Measurements from ENCODE around the gene LYL1.

Gene LYL1

DNA sequence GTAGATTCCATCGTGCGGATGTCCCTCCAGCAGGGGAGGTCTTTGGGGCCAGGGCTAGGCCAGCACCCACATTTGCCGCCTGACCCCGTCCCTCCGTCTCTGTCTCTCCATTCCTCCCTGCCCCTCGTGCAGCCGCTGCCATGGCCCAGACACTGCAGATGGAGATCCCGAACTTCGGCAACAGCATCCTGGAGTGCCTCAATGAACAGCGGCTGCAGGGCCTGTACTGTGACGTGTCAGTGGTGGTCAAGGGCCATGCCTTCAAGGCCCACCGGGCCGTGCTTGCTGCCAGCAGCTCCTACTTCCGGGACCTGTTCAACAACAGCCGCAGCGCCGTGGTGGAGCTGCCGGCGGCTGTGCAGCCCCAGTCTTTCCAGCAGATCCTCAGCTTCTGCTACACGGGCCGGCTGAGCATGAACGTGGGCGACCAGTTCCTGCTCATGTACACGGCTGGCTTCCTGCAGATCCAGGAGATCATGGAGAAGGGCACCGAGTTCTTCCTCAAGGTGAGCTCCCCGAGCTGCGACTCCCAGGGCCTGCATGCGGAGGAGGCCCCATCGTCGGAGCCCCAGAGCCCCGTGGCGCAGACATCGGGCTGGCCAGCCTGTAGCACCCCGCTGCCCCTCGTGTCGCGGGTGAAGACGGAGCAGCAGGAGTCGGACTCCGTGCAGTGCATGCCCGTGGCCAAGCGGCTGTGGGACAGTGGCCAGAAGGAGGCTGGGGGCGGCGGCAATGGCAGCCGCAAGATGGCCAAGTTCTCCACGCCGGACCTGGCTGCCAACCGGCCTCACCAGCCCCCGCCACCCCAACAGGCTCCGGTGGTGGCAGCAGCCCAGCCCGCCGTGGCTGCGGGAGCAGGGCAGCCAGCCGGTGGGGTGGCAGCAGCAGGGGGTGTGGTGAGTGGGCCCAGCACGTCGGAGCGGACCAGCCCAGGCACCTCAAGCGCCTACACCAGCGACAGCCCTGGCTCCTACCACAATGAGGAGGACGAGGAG is 32.7 kb upstream of the LYL1 start:
- no peaks in the 10 kb centered on the region for H3K9me3 Mint-ChIP-seq
- H3K27me3 Mint-ChIP-seq (ENCODE audit: low read depth, poor library complexity) = no peaks in the 10 kb centered on the region
- H3K4me1 Mint-ChIP-seq = peaks cover 15% of the 10 kb centered on the region
- TF ChIP-seq, protein P1, sequence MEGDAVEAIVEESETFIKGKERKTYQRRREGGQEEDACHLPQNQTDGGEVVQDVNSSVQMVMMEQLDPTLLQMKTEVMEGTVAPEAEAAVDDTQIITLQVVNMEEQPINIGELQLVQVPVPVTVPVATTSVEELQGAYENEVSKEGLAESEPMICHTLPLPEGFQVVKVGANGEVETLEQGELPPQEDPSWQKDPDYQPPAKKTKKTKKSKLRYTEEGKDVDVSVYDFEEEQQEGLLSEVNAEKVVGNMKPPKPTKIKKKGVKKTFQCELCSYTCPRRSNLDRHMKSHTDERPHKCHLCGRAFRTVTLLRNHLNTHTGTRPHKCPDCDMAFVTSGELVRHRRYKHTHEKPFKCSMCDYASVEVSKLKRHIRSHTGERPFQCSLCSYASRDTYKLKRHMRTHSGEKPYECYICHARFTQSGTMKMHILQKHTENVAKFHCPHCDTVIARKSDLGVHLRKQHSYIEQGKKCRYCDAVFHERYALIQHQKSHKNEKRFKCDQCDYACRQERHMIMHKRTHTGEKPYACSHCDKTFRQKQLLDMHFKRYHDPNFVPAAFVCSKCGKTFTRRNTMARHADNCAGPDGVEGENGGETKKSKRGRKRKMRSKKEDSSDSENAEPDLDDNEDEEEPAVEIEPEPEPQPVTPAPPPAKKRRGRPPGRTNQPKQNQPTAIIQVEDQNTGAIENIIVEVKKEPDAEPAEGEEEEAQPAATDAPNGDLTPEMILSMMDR (IDR thresholded peaks at IDR 0.05) = no peak
- no peak for DNase-seq
- peaks cover 39% of the 10 kb centered on the region for H3K36me3 Mint-ChIP-seq (ENCODE audit: low read depth)
- H3K27ac Mint-ChIP-seq = no peak overlapping the region
- H3K4me3 Mint-ChIP-seq = no peak overlapping the region

DNA sequence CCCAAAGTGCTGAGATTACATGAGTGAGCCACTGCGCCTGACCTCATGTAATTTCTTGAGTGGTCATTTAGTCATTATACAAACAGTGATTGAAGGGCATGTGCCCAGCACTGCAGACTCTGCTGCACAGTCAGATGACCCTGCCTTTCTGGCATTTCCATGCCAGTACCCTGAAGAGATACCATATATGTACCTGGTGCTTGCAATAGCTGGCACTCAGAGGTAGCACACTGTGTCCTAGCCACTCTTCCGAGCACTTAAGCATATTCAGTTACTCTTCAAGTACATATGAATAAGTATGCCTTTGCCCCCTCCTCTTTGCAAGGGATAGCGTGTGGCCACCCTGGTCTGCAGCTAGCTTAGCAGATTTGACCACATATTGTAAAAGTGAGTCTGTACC is 32.0 kb upstream of the LYL1 start:
- no peaks in the 10 kb centered on the region for H3K27me3 Mint-ChIP-seq (ENCODE audit: low read depth, poor library complexity)
- no peak overlapping the region for H3K27ac Mint-ChIP-seq
- peaks cover 39% of the 10 kb centered on the region for H3K36me3 Mint-ChIP-seq (ENCODE audit: low read depth)
- no peak for DNase-seq
- H3K4me3 Mint-ChIP-seq = no peak overlapping the region
- TF ChIP-seq, protein P1 (IDR thresholded peaks at IDR 0.05) = no peak
- no peaks in the 10 kb centered on the region for H3K9me3 Mint-ChIP-seq
- H3K4me1 Mint-ChIP-seq = peaks cover 12% of the 10 kb centered on the region

DNA sequence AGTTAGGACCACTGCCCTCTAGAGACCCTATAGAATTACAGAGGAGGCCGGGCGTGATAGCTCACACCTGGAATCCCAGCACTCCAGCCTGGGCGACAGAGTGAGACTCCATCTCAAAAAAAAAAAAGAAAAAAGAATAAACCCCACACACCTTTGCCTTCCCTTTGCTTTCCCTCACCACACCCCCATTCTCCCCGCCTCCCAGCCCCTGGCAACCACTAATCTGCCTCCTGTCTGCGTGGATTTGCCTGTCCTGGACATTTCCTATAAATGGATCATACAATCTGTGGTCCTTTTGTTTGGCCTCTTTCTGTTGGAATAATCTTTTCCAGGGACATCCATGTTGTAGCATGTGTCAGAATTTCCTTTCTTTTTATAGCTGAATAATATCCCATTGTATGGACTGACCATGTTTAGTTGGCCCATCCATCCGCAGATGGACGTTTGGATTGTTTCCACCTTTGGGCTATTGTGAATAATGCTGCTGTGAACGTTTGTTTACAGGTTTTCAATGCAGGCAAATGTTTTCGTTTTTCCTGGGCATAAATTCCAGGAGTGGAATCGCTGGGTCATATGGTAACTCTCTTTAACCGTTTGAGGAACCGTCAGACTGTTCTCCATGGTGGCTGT is 30.7 kb upstream of the LYL1 start:
- Mint-ChIP-seq H3K27me3 (ENCODE audit: low read depth, poor library complexity) (no peaks in the 10 kb centered on the region), H3K4me3 (no peak overlapping the region), H3K36me3 (ENCODE audit: low read depth) (peaks cover 35% of the 10 kb centered on the region), H3K4me1 (peaks cover 9% of the 10 kb centered on the region), H3K9me3 (no peaks in the 10 kb centered on the region), H3K27ac (peak overlapping the region; percentile 46)
- TF ChIP-seq, protein P1 (IDR thresholded peaks at IDR 0.05) = no peak
- no peak for DNase-seq

DNA sequence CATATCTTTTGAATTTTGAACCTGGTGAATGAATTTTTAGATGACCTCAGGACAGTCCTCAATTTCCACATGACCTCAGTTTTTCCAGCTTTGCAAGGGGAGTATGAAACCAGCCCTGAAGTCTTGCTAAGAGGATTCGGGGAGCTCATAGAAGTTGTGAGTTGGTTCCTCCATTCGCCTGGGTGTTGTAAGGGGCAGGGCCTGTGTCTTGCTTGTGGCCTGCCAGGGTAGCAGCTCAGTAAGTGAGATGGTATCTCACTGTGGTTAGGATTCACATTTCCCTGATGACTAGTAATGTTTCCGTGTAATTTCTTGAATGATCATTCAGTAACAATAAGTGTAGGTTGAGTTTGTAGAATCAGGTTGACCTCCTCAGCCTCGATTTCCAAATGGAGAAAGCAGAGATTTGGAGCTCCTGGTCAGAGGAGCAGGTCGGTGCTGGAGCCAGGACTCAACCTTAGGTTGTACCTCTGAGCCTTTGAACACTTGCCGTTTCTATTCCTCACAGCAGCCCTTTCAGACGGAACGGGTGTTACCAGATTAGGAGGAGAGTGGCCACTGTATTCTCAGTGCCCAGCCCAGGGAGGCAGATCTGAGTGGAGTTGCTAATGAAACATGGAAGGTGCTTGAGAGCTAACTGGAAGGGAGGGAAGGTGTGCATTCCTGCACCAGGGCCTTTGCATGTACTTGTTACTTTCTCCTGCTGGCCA is 30.0 kb upstream of the LYL1 start:
- DNase-seq = no peak
- Mint-ChIP-seq H3K36me3 (ENCODE audit: low read depth) (peaks cover 31% of the 10 kb centered on the region), H3K4me1 (peaks cover 16% of the 10 kb centered on the region), H3K27me3 (ENCODE audit: low read depth, poor library complexity) (no peaks in the 10 kb centered on the region), H3K4me3 (no peak overlapping the region), H3K27ac (peak overlapping the region; percentile 79), H3K9me3 (no peaks in the 10 kb centered on the region)
- TF ChIP-seq, protein P1 (IDR thresholded peaks at IDR 0.05) = no peak

DNA sequence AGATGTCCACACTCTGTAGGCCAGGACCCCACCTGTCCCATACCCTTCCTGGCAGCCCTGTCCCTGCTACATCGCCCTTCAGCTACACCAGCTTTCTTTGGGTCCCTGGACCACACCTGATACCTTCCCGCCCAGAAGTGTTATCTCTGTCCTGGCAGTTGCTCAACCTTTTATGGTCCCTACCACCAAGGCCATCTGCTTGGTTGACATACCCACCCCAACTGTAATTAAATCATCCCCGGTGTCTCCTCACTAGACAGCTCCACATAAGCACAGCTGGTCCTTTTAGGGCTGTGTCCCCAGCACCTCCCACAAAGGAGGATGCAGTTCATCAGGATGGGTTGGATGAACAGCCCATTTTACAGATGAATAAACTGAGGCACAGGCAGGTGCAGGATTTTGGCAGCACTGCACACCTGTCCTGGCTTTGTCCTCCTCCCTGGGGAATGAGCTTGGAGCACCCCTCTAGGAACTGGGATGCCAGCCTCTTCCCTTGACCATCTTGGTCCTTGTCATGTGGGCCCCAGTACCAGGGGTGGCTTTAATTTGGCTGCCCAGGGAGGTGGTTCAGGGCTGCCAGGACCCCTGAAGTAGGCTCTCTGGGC is 28.3 kb upstream of the LYL1 start:
- TF ChIP-seq, protein P1 (IDR thresholded peaks at IDR 0.05) = no peak
- Mint-ChIP-seq H3K27me3 (ENCODE audit: low read depth, poor library complexity) (no peaks in the 10 kb centered on the region), H3K36me3 (ENCODE audit: low read depth) (peaks cover 37% of the 10 kb centered on the region), H3K4me1 (peaks cover 24% of the 10 kb centered on the region), H3K4me3 (no peak overlapping the region), H3K9me3 (no peaks in the 10 kb centered on the region), H3K27ac (no peak overlapping the region)
- DNase-seq = no peak

All from nephron progenitor cell (in vitro differentiated cells).